ENCODE data around the gene TSHR. TPM values are rescaled to one million over a fixed set of nuclear protein-coding genes. Genes with fewer than 3 reads are reported as not detected.
A peak's percentile ranks its signal among the peaks of the same experiment; 100 is the strongest.

The TSHR gene
- total RNA-seq, 1 experiment from 2014 or later: not detected

GRCh38 chr14:81068176-81068782 lies 112.9 kb downstream of the TSHR start:
- ChIA-PET POLR2A (no interaction called here), CTCF (no interaction called here)
- peaks cover 11% of the 10 kb centered on the region for H3K36me3 Mint-ChIP-seq
- H3K27ac Mint-ChIP-seq: no peak overlapping the region
- no peaks in the 10 kb centered on the region for H3K27me3 Mint-ChIP-seq (ENCODE audit: low read depth)
- ATAC-seq: no peak
- no peaks in the 10 kb centered on the region for H3K4me1 Mint-ChIP-seq
- H3K9me3 Mint-ChIP-seq: peaks cover 24% of the 10 kb centered on the region
- no peak overlapping the region for H3K4me3 Mint-ChIP-seq
- no peak for DNase-seq (ENCODE audit: low spot score)
- no peak for TF ChIP-seq FOXP4 (CRISPR knock-in tag; IDR thresholded peaks at IDR 0.05)
- TF ChIP-seq TCF7 (CRISPR knock-in tag; IDR thresholded peaks at IDR 0.05; ENCODE audit: low read depth): no peak
- TF ChIP-seq ZNF219 (CRISPR knock-in tag; IDR thresholded peaks at IDR 0.05; ENCODE audit: borderline replicate concordance): no peak
- no peak for TF ChIP-seq RELA (CRISPR knock-in tag; IDR thresholded peaks at IDR 0.05; ENCODE audit: borderline replicate concordance)
- no peak for TF ChIP-seq MLX (CRISPR knock-in tag; IDR thresholded peaks at IDR 0.05)
- TF ChIP-seq NFE2L1 (CRISPR knock-in tag; IDR thresholded peaks at IDR 0.05): no peak
- TF ChIP-seq JUN (CRISPR knock-in tag; IDR thresholded peaks at IDR 0.05): no peak
- no peak for TF ChIP-seq USF2 (CRISPR knock-in tag; IDR thresholded peaks at IDR 0.05)
- no peak for TF ChIP-seq ELF4 (CRISPR knock-in tag; IDR thresholded peaks at IDR 0.05; ENCODE audit: low read depth)
- TF ChIP-seq SOX15 (CRISPR knock-in tag; IDR thresholded peaks at IDR 0.05): no peak
- TF ChIP-seq GABPB1 (CRISPR knock-in tag; IDR thresholded peaks at IDR 0.05): no peak
- no peak for TF ChIP-seq ZNF512 (CRISPR knock-in tag; IDR thresholded peaks at IDR 0.05; ENCODE audit: borderline replicate concordance)
- no peak for TF ChIP-seq ERG (CRISPR knock-in tag; IDR thresholded peaks at IDR 0.05)
- TF ChIP-seq SMAD4 (CRISPR knock-in tag; IDR thresholded peaks at IDR 0.05): no peak
- no peak for TF ChIP-seq NR1H2 (CRISPR knock-in tag; IDR thresholded peaks at IDR 0.05)

- DNase-seq (ENCODE audit: low spot score) (no peak), ATAC-seq (no peak)
- TF ChIP-seq ZSCAN18 (CRISPR knock-in tag; IDR thresholded peaks at IDR 0.05) (no peak), PRRX2 (CRISPR knock-in tag; IDR thresholded peaks at IDR 0.05) (no peak), ZNF317 (CRISPR knock-in tag; IDR thresholded peaks at IDR 0.05; ENCODE audit: borderline replicate concordance, low read depth) (peak; percentile 78), ARID4B (CRISPR knock-in tag; IDR thresholded peaks at IDR 0.05; ENCODE audit: borderline replicate concordance) (no peak), AR (CRISPR knock-in tag; IDR thresholded peaks at IDR 0.05) (no peak)
- Mint-ChIP-seq H3K27me3 (ENCODE audit: low read depth) (no peaks in the 10 kb centered on the region), H3K27ac (no peak overlapping the region), H3K4me3 (no peak overlapping the region), H3K36me3 (peaks cover 11% of the 10 kb centered on the region), H3K4me1 (no peaks in the 10 kb centered on the region), H3K9me3 (peaks cover 24% of the 10 kb centered on the region)
- ChIA-PET POLR2A (no interaction called here), CTCF (no interaction called here)
Measured at GRCh38 chr14:81070511-81070910, 115.1 kb downstream of the TSHR start.
